Stimulated activated CD8-positive, alpha-beta memory T cell treated with anti-CD3 and anti-CD28 coated beads, Interleukin-15, amount 100 ng/mL, for 1 hour (primary cell): ENCODE measurements around the gene DACH2.

ENCODE experiments used
- DNase-seq: peaks from one replicate; pipeline ENCODE4 v3.0.0-alpha.2; 2020; ENCODE audit warnings: low read depth

DACH2 gene

GRCh38 chrX:86322913-86323312, 174.7 kb downstream of the DACH2 start:
- no peak for DNase-seq

GRCh38 chrX:86329174-86329573, 180.9 kb downstream of the DACH2 start:
- no peak for DNase-seq

GRCh38 chrX:86348669-86349068, 200.4 kb downstream of the DACH2 start:
- no peak for DNase-seq

GRCh38 chrX:86349115-86349514, 200.9 kb downstream of the DACH2 start:
- no peak for DNase-seq

GRCh38 chrX:86369847-86370630, 221.8 kb downstream of the DACH2 start:
- no peak for DNase-seq

- no peak for DNase-seq
Observed at GRCh38 chrX:86370927-86371326, 222.7 kb downstream of the DACH2 start.

- no peak for DNase-seq
Observed at GRCh38 chrX:86379209-86379608, 231.0 kb downstream of the DACH2 start.

- DNase-seq = no peak
Observed at GRCh38 chrX:86383681-86384540, 235.7 kb downstream of the DACH2 start.

- DNase-seq = no peak
Observed at GRCh38 chrX:86407371-86407770, 259.1 kb downstream of the DACH2 start.

GRCh38 chrX:86421771-86422170, 273.5 kb downstream of the DACH2 start:
- DNase-seq = no peak

- DNase-seq = no peak
Observed at GRCh38 chrX:86436116-86436515, 287.9 kb downstream of the DACH2 start.

GRCh38 chrX:86455495-86455894, 307.2 kb downstream of the DACH2 start:
- no peak for DNase-seq

GRCh38 chrX:86460760-86461159, 312.5 kb downstream of the DACH2 start:
- no peak for DNase-seq

- DNase-seq = no peak
Observed at GRCh38 chrX:86504297-86504696, 356.0 kb downstream of the DACH2 start.

GRCh38 chrX:86507331-86507730, 359.1 kb downstream of the DACH2 start:
- DNase-seq = no peak

GRCh38 chrX:86579777-86580176, 431.5 kb downstream of the DACH2 start:
- DNase-seq = no peak

GRCh38 chrX:86604607-86605006, 456.4 kb downstream of the DACH2 start:
- no peak for DNase-seq

- no peak for DNase-seq
Observed at GRCh38 chrX:86696951-86697350, 548.7 kb downstream of the DACH2 start.

GRCh38 chrX:86711531-86712180, 563.4 kb downstream of the DACH2 start:
- DNase-seq = no peak

- no peak for DNase-seq
Observed at GRCh38 chrX:86714441-86714840, 566.2 kb downstream of the DACH2 start.

- DNase-seq = no peak
Observed at GRCh38 chrX:86724277-86724676, 576.0 kb downstream of the DACH2 start.

GRCh38 chrX:86747091-86747490, 598.8 kb downstream of the DACH2 start:
- DNase-seq = no peak

GRCh38 chrX:86805241-86805640, 657.0 kb downstream of the DACH2 start:
- DNase-seq = no peak
